Caco-2 (cell line): ENCODE results near the gene TENM4. TPM values are rescaled to one million over a fixed set of nuclear protein-coding genes. Genes with fewer than 3 reads are reported as not detected.

Experiments used
- BruUV-seq: library from RNA; stranded (reverse); fragments of 400-500 nt; replicated peaks from 2 replicates; lab custom pipeline; 2021; lab: Mats Ljungman, UMichigan
- CTCF ChIA-PET: fragments of 300-600 bp; sonication (Branson Sonifier 250); formaldehyde crosslinking; loops from one replicate; lab custom pipeline; 2022; ENCODE audit warnings: antibody characterized with exemption; lab: Charles Lee
- POLR2A ChIA-PET: fragments of 300-600 bp; sonication (Branson Sonifier 250); formaldehyde crosslinking; loops from one replicate; lab custom pipeline; 2022; ENCODE audit warnings: antibody characterized with exemption; lab: Charles Lee
- DNase-seq, 2 experiments: peaks; one replicate each; pipeline versions ENCODE4 v3.0.0 to v3.0.0-alpha.2; 2020 to 2022
- H3K27me3 ChIP-seq: replicated peaks from 2 replicates; pipeline ENCODE4 v1.6.0; 2011; ENCODE audit warnings: low read length; ENCODE audit not compliant: control insufficient read depth, insufficient read depth
- H3K36me3 ChIP-seq: 2 replicates; pipeline ENCODE4 v1.5.1; 2011; ENCODE audit warnings: low read length; ENCODE audit not compliant: control insufficient read depth, insufficient read depth
- H3K4me1 ChIP-seq: fragments of 250-450 bp; sonication (Bioruptor Pico); 2 replicates; pipeline ENCODE4 v1.5.1; 2020; ENCODE audit warnings: mild to moderate bottlenecking
- H3K4me3 ChIP-seq: 2 replicates; pipeline ENCODE4 v1.5.1; 2011; ENCODE audit warnings: low read depth, mild to moderate bottlenecking, control low read depth, low read length
- H3K9me3 ChIP-seq: fragments of 250-450 bp; sonication (Bioruptor Pico); 2 replicates; pipeline ENCODE4 v1.5.1; 2020; ENCODE audit warnings: mild to moderate bottlenecking, moderate library complexity
- H3K27ac Mint-ChIP-seq: one replicate; pipeline ENCODE4 v1.8.0; 2022; ENCODE audit warnings: mixed read lengths; ENCODE audit not compliant: unreplicated experiment
- H3K27me3 Mint-ChIP-seq: one replicate; pipeline ENCODE4 v1.8.0; 2022; ENCODE audit warnings: mixed read lengths; ENCODE audit not compliant: insufficient read depth, unreplicated experiment
- H3K36me3 Mint-ChIP-seq: one replicate; pipeline ENCODE4 v1.8.0; 2022; ENCODE audit warnings: mild to moderate bottlenecking, mixed read lengths; ENCODE audit not compliant: insufficient read depth, unreplicated experiment
- H3K4me1 Mint-ChIP-seq: one replicate; pipeline ENCODE4 v1.8.0; 2022; ENCODE audit warnings: low read depth, mixed read lengths; ENCODE audit not compliant: unreplicated experiment
- H3K4me3 Mint-ChIP-seq: one replicate; pipeline ENCODE4 v1.8.0; 2022; ENCODE audit warnings: mild to moderate bottlenecking, moderate library complexity, mixed read lengths; ENCODE audit not compliant: unreplicated experiment
- H3K9me3 Mint-ChIP-seq: one replicate; pipeline ENCODE4 v1.8.0; 2022; ENCODE audit warnings: mixed read lengths; ENCODE audit not compliant: unreplicated experiment
- CTCF ChIP-seq, 2 experiments: fragments of 200-600 bp in 1 of 2; IDR thresholded peaks; 1 replicate in 1 of 2; 2 replicates in 1 of 2; pipeline versions ENCODE4 v1.5.1 to v1.8.0; 2011 to 2022; ENCODE audit warnings: antibody characterized with exemption in 1 of 2, control low read depth in 1 of 2, inconsistent platforms in 1 of 2, low read depth in 1 of 2, low read length in 1 of 2, mild to moderate bottlenecking in 1 of 2, moderate library complexity in 1 of 2; ENCODE audit not compliant: insufficient read depth in 1 of 2, severe bottlenecking in 1 of 2, unreplicated experiment in 1 of 2
- intact Hi-C: fragments of 100-400 bp; cut with micrococcal nuclease; formaldehyde crosslinking; loops from one replicate; pipeline ENCODE4 v1.10.0; 2022; ENCODE audit not compliant: unreplicated experiment
- total RNA-seq: library from RNA; stranded (reverse); gene quantifications from 2 replicates; pipeline ENCODE4 v1.2.3, GENCODE V29; 2022

TENM4 gene
- total RNA-seq, 1 experiment from 2014 or later = 1.1 TPM

GRCh38 chr11:78932757-78933156 is 508.1 kb downstream of the TENM4 start:
- Histone ChIP-seq H3K4me3 (no peak overlapping the region), H3K4me1 (no peaks in the 10 kb centered on the region), H3K36me3 (no peaks in the 10 kb centered on the region), H3K9me3 (no peaks in the 10 kb centered on the region), H3K27me3 (no peaks in the 10 kb centered on the region; the same call in 1 of the 2 replicates)
- Mint-ChIP-seq H3K9me3 (no peaks in the 10 kb centered on the region), H3K27ac (no peak overlapping the region), H3K4me3 (no peak overlapping the region), H3K27me3 (peaks cover 17% of the 10 kb centered on the region), H3K36me3 (no peaks in the 10 kb centered on the region), H3K4me1 (no peaks in the 10 kb centered on the region)
- TF ChIP-seq CTCF (IDR thresholded peaks at IDR 0.05; ENCODE audit: insufficient read depth in 1 of 2, low read depth in 1 of 2, low read length in 1 of 2, severe bottlenecking in 1 of 2, unreplicated experiment in 1 of 2) = no peak
- ChIA-PET CTCF (interaction anchor here (0.6 kb wide), 1 partner anchor 20 kb away, joined by 3 read pairs; no protein-coding TSS in a partner anchor), POLR2A (no interaction called here)
- intact Hi-C loops = no loop called here
- DNase-seq = no peak
- no TSS peak for BruUV-seq

GRCh38 chr11:78931891-78932290 is 508.9 kb downstream of the TENM4 start:
- no peaks in the 10 kb centered on the region for H3K9me3 ChIP-seq
- ChIA-PET CTCF (no interaction called here), POLR2A (no interaction called here)
- intact Hi-C loops = no loop called here
- DNase-seq = no peak
- H3K27me3 ChIP-seq = no peaks in the 10 kb centered on the region; the same call in 1 of the 2 replicates
- no peak overlapping the region for H3K4me3 Mint-ChIP-seq
- no peaks in the 10 kb centered on the region for H3K36me3 Mint-ChIP-seq
- H3K27ac Mint-ChIP-seq = no peak overlapping the region
- peaks cover 18% of the 10 kb centered on the region for H3K27me3 Mint-ChIP-seq
- H3K9me3 Mint-ChIP-seq = no peaks in the 10 kb centered on the region
- H3K36me3 ChIP-seq = no peaks in the 10 kb centered on the region
- TF ChIP-seq CTCF (IDR thresholded peaks at IDR 0.05; ENCODE audit: insufficient read depth in 1 of 2, low read depth in 1 of 2, low read length in 1 of 2, severe bottlenecking in 1 of 2, unreplicated experiment in 1 of 2) = no peak
- no peaks in the 10 kb centered on the region for H3K4me1 ChIP-seq
- no TSS peak for BruUV-seq
- no peak overlapping the region for H3K4me3 ChIP-seq
- H3K4me1 Mint-ChIP-seq = no peaks in the 10 kb centered on the region

DNA sequence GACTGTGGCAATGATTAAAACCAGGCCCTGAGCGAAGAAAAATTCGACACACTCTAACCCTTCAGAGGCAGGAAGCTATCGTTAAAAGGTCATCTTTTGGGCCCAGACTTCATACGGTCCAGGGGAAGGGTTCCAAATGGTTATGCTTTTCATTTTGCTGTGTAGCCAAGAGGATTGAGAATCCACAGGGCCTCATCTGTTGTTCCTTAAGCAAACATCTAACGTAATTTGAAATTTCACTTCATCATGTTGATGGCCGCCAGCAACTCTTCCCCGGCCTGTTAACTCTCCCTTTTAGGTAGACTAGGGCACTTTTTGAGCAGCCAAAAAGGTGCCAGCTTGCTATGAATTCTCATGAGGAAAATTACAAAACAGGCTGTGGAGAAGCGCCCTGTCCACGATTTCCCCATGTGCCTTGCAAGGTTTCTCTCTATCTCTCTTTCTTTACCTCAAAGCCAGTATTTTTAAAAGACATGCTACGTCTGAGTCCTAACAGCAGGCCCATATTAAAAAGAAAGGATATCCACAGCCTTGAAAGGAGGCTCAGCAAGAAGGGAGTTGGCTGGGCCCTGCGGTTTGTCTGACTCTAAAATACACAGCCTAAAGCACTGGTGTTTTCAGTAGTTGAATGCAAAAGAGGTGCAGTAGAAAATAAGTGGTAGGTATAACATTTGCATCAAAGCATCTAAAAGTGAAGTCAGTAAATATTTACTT is 509.9 kb downstream of the TENM4 start:
- POLR2A ChIA-PET = no interaction called here
- intact Hi-C loops = no loop called here

More for the DNA sequence above, 509.9 kb downstream of the TENM4 start:
- DNase-seq = no peak
- H3K36me3 ChIP-seq = no peaks in the 10 kb centered on the region
- CTCF ChIA-PET = no interaction called here
- Mint-ChIP-seq H3K27ac (no peak overlapping the region), H3K4me3 (no peak overlapping the region), H3K27me3 (peaks cover 18% of the 10 kb centered on the region), H3K9me3 (no peaks in the 10 kb centered on the region), H3K4me1 (no peaks in the 10 kb centered on the region), H3K36me3 (no peaks in the 10 kb centered on the region)
- no peaks in the 10 kb centered on the region for H3K4me1 ChIP-seq
- TF ChIP-seq CTCF (IDR thresholded peaks at IDR 0.05; ENCODE audit: insufficient read depth in 1 of 2, low read depth in 1 of 2, low read length in 1 of 2, severe bottlenecking in 1 of 2, unreplicated experiment in 1 of 2) = no peak
- no peaks in the 10 kb centered on the region; the same call in 1 of the 2 replicates for H3K27me3 ChIP-seq
- BruUV-seq = no TSS peak
- H3K9me3 ChIP-seq = no peaks in the 10 kb centered on the region
- no peak overlapping the region for H3K4me3 ChIP-seq
